ENCODE results near the gene RBM10. TPM values are rescaled to one million over a fixed set of nuclear protein-coding genes. Genes with fewer than 3 reads are reported as not detected.

RBM10 gene
- total RNA-seq, 5 donors from 2014 or later (not counting 1 experiment from before 2014, with no cell fraction given) = 37.3 to 60.3 (median 55.8) TPM

DNA sequence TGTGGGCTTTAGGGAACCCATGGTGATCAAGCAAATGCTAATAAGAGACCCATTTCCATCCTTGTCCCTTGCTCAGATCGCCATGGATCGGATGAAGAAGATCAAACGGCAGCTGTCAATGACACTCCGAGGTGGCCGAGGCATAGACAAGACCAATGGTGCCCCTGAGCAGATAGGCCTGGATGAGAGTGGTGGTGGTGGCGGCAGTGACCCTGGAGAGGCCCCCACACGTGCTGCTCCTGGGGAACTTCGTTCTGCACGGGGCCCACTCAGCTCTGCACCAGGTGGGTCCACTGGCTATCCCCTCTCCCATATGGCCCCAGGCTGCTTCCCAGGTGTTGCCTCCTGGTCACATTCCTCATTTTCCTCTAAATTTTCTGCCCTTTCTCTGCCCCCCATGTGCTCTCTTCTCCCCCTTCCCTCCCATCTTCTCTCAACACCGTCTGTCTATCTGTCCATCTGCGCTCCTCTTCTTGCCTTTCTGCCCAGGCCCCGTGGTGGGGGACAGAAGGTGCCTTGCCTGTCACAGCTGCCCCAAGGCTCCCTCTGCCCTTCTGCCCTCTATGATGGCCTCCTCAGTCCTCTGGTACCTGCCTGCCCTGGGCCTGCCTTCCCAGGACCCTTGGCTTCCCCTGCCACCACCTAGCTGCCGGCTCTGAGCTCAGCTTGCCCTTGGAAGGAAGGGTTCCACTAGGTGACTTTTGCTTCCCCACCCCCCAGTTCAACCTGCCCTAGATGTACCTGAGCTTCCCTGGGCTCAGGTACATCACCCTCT is 78.6 kb downstream of the RBM10 start:
- Mint-ChIP-seq H3K4me1 (peaks cover 26 to 32% (median 30%) of the 10 kb centered on the region in 3 donors), H3K27ac (no peak overlapping the region), H3K36me3 (peaks cover 9% of the 10 kb centered on the region), H3K4me3 (no peak overlapping the region), H3K9me3 (no peaks in the 10 kb centered on the region), H3K27me3 (no peaks in the 10 kb centered on the region)
- Histone ChIP-seq H3K4me3 (ENCODE audit: control insufficient read depth in 1 of 2, extremely low read depth in 1 of 2, low read length in 1 of 2) (no peak overlapping the region), H3K4me1 (ENCODE audit: control insufficient read depth in 1 of 2, extremely low read depth in 1 of 2, insufficient read depth in 2 of 2, low read length in 2 of 2) (peaks cover 3 to 26% of the 10 kb centered on the region in 2 experiments), H3K36me3 (ENCODE audit: control insufficient read depth in 2 of 2, extremely low read depth in 1 of 2, insufficient read depth in 1 of 2, low read length in 1 of 2) (peaks cover 21 to 41% of the 10 kb centered on the region in 2 donors), H3K9me3 (no peaks in the 10 kb centered on the region), H3K27ac (ENCODE audit: low read length) (no peak overlapping the region), H3K27me3 (replicated peaks in 1 of 2; ENCODE audit: control insufficient read depth in 2 of 2, extremely low read depth in 1 of 2, insufficient read depth in 2 of 2, low read length in 1 of 2) (no peaks in the 10 kb centered on the region)
- ChIA-PET CTCF (no interaction called here), POLR2A (interaction anchor here (0.7 to 0.8 kb wide), 2 partner anchors 9 to 21 kb away, joined by 3 to 6 read pairs; partner anchors contain the start of gene USP11 (in 1 of the 2))
- ATAC-seq (replicated peaks in 1 of 4) = no peak
- no peak for DNase-seq
- WGBS (ENCODE audit: insufficient coverage) = 97% methylated on average over 5 of the region's 13 CpGs

GRCh38 chrX:47224266-47224895 is 79.4 kb downstream of the RBM10 start:
- CTCF ChIA-PET = no interaction called here
- Mint-ChIP-seq H3K4me1 (peaks cover 23 to 30% (median 26%) of the 10 kb centered on the region in 3 donors), H3K4me3 (no peak overlapping the region), H3K9me3 (no peaks in the 10 kb centered on the region), H3K36me3 (peaks cover 12% of the 10 kb centered on the region), H3K27me3 (no peaks in the 10 kb centered on the region), H3K27ac (no peak overlapping the region)
- H3K36me3 ChIP-seq (ENCODE audit: control insufficient read depth in 2 of 2, extremely low read depth in 1 of 2, insufficient read depth in 1 of 2, low read length in 1 of 2) = peaks cover 26 to 45% of the 10 kb centered on the region in 2 donors
- no peak overlapping the region for H3K4me3 ChIP-seq (ENCODE audit: control insufficient read depth in 1 of 2, extremely low read depth in 1 of 2, low read length in 1 of 2)
- no peaks in the 10 kb centered on the region for H3K9me3 ChIP-seq
- POLR2A ChIA-PET = interaction anchor here (0.7 to 0.8 kb wide), 2 partner anchors 9 to 21 kb away, joined by 3 to 6 read pairs; partner anchors contain the start of gene USP11 (in 1 of the 2)
- no peak overlapping the region for H3K27ac ChIP-seq (ENCODE audit: low read length)
- 100% methylated on average over 4 of the region's 17 CpGs for WGBS (ENCODE audit: insufficient coverage)
- H3K27me3 ChIP-seq (replicated peaks in 1 of 2; ENCODE audit: control insufficient read depth in 2 of 2, extremely low read depth in 1 of 2, insufficient read depth in 2 of 2, low read length in 1 of 2) = no peaks in the 10 kb centered on the region
- ATAC-seq (replicated peaks in 1 of 4) (no peak), DNase-seq (no peak)
- peaks cover 3 to 24% of the 10 kb centered on the region in 2 experiments for H3K4me1 ChIP-seq (ENCODE audit: control insufficient read depth in 1 of 2, extremely low read depth in 1 of 2, insufficient read depth in 2 of 2, low read length in 2 of 2)

GRCh38 chrX:47224896-47225290 is 79.9 kb downstream of the RBM10 start:
- DNase-seq (no peak), ATAC-seq (replicated peaks in 1 of 4) (no peak)
- Histone ChIP-seq H3K27me3 (replicated peaks in 1 of 2; ENCODE audit: control insufficient read depth in 2 of 2, extremely low read depth in 1 of 2, insufficient read depth in 2 of 2, low read length in 1 of 2) (no peaks in the 10 kb centered on the region), H3K4me3 (ENCODE audit: control insufficient read depth in 1 of 2, extremely low read depth in 1 of 2, low read length in 1 of 2) (no peak overlapping the region), H3K4me1 (ENCODE audit: control insufficient read depth in 1 of 2, extremely low read depth in 1 of 2, insufficient read depth in 2 of 2, low read length in 2 of 2) (peaks cover 2 to 18% of the 10 kb centered on the region in 2 experiments), H3K27ac (ENCODE audit: low read length) (no peak overlapping the region), H3K36me3 (ENCODE audit: control insufficient read depth in 2 of 2, extremely low read depth in 1 of 2, insufficient read depth in 1 of 2, low read length in 1 of 2) (peaks cover 27 to 45% of the 10 kb centered on the region in 2 donors), H3K9me3 (no peaks in the 10 kb centered on the region)
- CTCF ChIA-PET = interaction anchor here in 1 of 2 donors (0.6 kb wide), 1 partner anchor 458 kb away, joined by 7 read pairs; no protein-coding TSS in a partner anchor
- H3K4me3 Mint-ChIP-seq = no peak overlapping the region
- POLR2A ChIA-PET = no interaction called here
- WGBS (ENCODE audit: insufficient coverage) = no CpG with 5 or more reads among the region's 4 CpGs
- H3K27ac Mint-ChIP-seq = no peak overlapping the region
- H3K27me3 Mint-ChIP-seq = no peaks in the 10 kb centered on the region
- H3K9me3 Mint-ChIP-seq = no peaks in the 10 kb centered on the region
- H3K36me3 Mint-ChIP-seq = peaks cover 12% of the 10 kb centered on the region
- H3K4me1 Mint-ChIP-seq = peaks cover 18 to 25% (median 21%) of the 10 kb centered on the region in 3 donors

DNA sequence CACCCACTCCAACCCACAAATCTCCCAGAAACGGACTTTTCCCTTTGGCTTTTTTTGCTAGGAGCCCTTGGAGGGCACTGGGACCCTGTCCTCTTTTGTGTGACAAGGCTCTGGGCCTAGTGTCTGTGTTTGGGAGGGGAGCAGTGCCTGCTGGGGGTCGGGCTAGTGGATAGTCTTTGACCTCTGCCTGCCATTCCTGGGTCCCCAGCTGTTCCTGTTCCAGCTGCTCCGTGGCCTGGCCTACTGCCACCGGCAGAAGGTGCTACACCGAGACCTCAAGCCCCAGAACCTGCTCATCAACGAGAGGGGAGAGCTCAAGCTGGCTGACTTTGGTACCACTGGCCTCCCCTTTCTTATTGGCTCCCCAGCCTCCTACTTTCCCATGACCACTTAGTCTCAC is 81.0 kb downstream of the RBM10 start:
- H3K27me3 ChIP-seq (replicated peaks in 1 of 2; ENCODE audit: control insufficient read depth in 2 of 2, extremely low read depth in 1 of 2, insufficient read depth in 2 of 2, low read length in 1 of 2) = no peaks in the 10 kb centered on the region
- H3K4me1 Mint-ChIP-seq = peaks cover 6 to 13% (median 10%) of the 10 kb centered on the region in 3 donors
- H3K27ac ChIP-seq (ENCODE audit: low read length) = no peak overlapping the region
- ChIA-PET POLR2A (no interaction called here), CTCF (no interaction called here)
- H3K4me3 Mint-ChIP-seq = no peak overlapping the region
- H3K9me3 ChIP-seq = no peaks in the 10 kb centered on the region
- peaks cover 12% of the 10 kb centered on the region for H3K36me3 Mint-ChIP-seq
- peaks cover 27 to 45% of the 10 kb centered on the region in 2 donors for H3K36me3 ChIP-seq (ENCODE audit: control insufficient read depth in 2 of 2, extremely low read depth in 1 of 2, insufficient read depth in 1 of 2, low read length in 1 of 2)
- H3K27ac Mint-ChIP-seq = no peak overlapping the region
- WGBS (ENCODE audit: insufficient coverage) = no CpG with 5 or more reads among the region's 6 CpGs
- H3K4me1 ChIP-seq (ENCODE audit: control insufficient read depth in 1 of 2, extremely low read depth in 1 of 2, insufficient read depth in 2 of 2, low read length in 2 of 2) = peaks cover 0 to 8% of the 10 kb centered on the region in 2 experiments
- ATAC-seq (replicated peaks in 1 of 4) (no peak), DNase-seq (no peak)
- H3K27me3 Mint-ChIP-seq = no peaks in the 10 kb centered on the region
- no peak overlapping the region for H3K4me3 ChIP-seq (ENCODE audit: control insufficient read depth in 1 of 2, extremely low read depth in 1 of 2, low read length in 1 of 2)
- H3K9me3 Mint-ChIP-seq = no peaks in the 10 kb centered on the region

DNA sequence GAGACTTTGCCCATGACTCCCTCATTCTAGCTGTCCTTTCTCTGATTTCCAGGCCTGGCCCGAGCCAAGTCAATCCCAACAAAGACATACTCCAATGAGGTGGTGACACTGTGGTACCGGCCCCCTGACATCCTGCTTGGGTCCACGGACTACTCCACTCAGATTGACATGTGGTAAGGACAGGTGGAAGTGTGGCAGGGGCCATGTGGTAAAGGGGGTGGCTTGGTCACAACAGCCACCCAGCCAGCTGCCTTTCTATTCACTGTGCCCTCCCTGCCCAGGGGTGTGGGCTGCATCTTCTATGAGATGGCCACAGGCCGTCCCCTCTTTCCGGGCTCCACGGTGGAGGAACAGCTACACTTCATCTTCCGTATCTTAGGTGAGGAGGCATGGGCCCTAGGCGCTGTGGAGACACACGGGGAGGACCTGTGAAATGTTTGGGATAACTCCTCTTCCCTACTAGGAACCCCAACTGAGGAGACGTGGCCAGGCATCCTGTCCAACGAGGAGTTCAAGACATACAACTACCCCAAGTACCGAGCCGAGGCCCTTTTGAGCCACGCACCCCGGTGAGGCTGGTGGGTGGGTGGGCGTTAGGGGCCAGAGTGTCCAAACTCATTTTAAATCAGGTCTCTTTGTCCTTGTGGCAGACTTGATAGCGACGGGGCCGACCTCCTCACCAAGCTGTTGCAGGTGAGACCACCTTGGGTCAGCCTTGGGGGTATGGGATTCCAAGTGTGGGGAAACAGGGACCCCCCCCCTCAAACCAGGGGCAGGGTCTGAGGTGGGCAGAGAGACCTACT is 81.7 kb downstream of the RBM10 start:
- whole genome bisulfite sequencing (ENCODE audit: insufficient coverage) = no CpG with 5 or more reads among the region's 19 CpGs

DNA sequence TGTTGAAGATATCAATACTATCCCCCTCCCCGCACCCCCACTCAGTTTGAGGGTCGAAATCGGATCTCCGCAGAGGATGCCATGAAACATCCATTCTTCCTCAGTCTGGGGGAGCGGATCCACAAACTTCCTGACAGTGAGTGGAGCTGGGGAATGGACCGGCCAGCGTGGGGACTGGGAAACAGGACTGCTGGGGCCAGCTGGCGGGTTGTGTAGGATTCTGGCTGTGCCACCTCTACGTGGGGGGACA is 82.2 kb downstream of the RBM10 start:
- ChIA-PET POLR2A (interaction anchor here in 1 of 2 donors (0.6 kb wide), 1 partner anchor 278 kb away, joined by 3 read pairs; no protein-coding TSS in a partner anchor), CTCF (no interaction called here)
- DNase-seq (no peak), ATAC-seq (replicated peaks in 1 of 4) (no peak)
- WGBS (ENCODE audit: insufficient coverage) = 100% methylated on average over 2 of the region's 9 CpGs
- H3K36me3 ChIP-seq (ENCODE audit: control insufficient read depth in 2 of 2, extremely low read depth in 1 of 2, insufficient read depth in 1 of 2, low read length in 1 of 2) = peaks cover 27 to 45% of the 10 kb centered on the region in 2 donors
- H3K4me3 ChIP-seq (ENCODE audit: control insufficient read depth in 1 of 2, extremely low read depth in 1 of 2, low read length in 1 of 2) = no peak overlapping the region
- peaks cover 0 to 7% of the 10 kb centered on the region in 2 experiments for H3K4me1 ChIP-seq (ENCODE audit: control insufficient read depth in 1 of 2, extremely low read depth in 1 of 2, insufficient read depth in 2 of 2, low read length in 2 of 2)
- H3K9me3 ChIP-seq = no peaks in the 10 kb centered on the region
- no peaks in the 10 kb centered on the region for H3K27me3 Mint-ChIP-seq
- no peak overlapping the region for H3K27ac ChIP-seq (ENCODE audit: low read length)
- peaks cover 3 to 7% (median 3%) of the 10 kb centered on the region in 3 donors for H3K4me1 Mint-ChIP-seq
- no peaks in the 10 kb centered on the region for H3K9me3 Mint-ChIP-seq
- no peaks in the 10 kb centered on the region for H3K27me3 ChIP-seq (replicated peaks in 1 of 2; ENCODE audit: control insufficient read depth in 2 of 2, extremely low read depth in 1 of 2, insufficient read depth in 2 of 2, low read length in 1 of 2)
- H3K27ac Mint-ChIP-seq = no peak overlapping the region
- peaks cover 12% of the 10 kb centered on the region for H3K36me3 Mint-ChIP-seq
- H3K4me3 Mint-ChIP-seq = no peak overlapping the region

More for the DNA sequence above, 81.7 kb downstream of the RBM10 start:
- Mint-ChIP-seq H3K4me3 (no peak overlapping the region), H3K4me1 (peaks cover 6 to 8% (median 6%) of the 10 kb centered on the region in 3 donors), H3K27ac (no peak overlapping the region), H3K9me3 (no peaks in the 10 kb centered on the region), H3K27me3 (no peaks in the 10 kb centered on the region), H3K36me3 (peaks cover 12% of the 10 kb centered on the region)
- Histone ChIP-seq H3K27ac (ENCODE audit: low read length) (no peak overlapping the region), H3K4me1 (ENCODE audit: control insufficient read depth in 1 of 2, extremely low read depth in 1 of 2, insufficient read depth in 2 of 2, low read length in 2 of 2) (peaks cover 0 to 4% of the 10 kb centered on the region in 2 experiments), H3K9me3 (no peaks in the 10 kb centered on the region), H3K4me3 (ENCODE audit: control insufficient read depth in 1 of 2, extremely low read depth in 1 of 2, low read length in 1 of 2) (no peak overlapping the region), H3K27me3 (replicated peaks in 1 of 2; ENCODE audit: control insufficient read depth in 2 of 2, extremely low read depth in 1 of 2, insufficient read depth in 2 of 2, low read length in 1 of 2) (no peaks in the 10 kb centered on the region), H3K36me3 (ENCODE audit: control insufficient read depth in 2 of 2, extremely low read depth in 1 of 2, insufficient read depth in 1 of 2, low read length in 1 of 2) (peaks cover 27 to 45% of the 10 kb centered on the region in 2 donors)
- no peak for DNase-seq
- ChIA-PET POLR2A (no interaction called here), CTCF (no interaction called here)
- no peak for ATAC-seq (replicated peaks in 1 of 4)

All from T-cell (primary cell).